ENCODE results near the gene MSL3. TPM values are rescaled to one million over a fixed set of nuclear protein-coding genes. Genes with fewer than 3 reads are reported as not detected.
A peak's percentile ranks its signal among the peaks of the same experiment; 100 is the strongest.

MSL3 gene
- total and polyA plus RNA-seq, 8 donors: 13.6 to 44.0 (median 27.2) TPM

- intact Hi-C loops (cut with DNase I; ENCODE audit: low total_unique reads): no loop called here
- no peak for DNase-seq
- H3K27ac ChIP-seq: no peak overlapping the region
- TF ChIP-seq POLR2AphosphoS5 (IDR thresholded peaks at IDR 0.05): no peak
- peaks cover 0 to 4% (median 3%) of the 10 kb centered on the region in 4 donors for H3K36me3 ChIP-seq
- H3K4me3 ChIP-seq: no peak overlapping the region
- WGBS, 5 donors: 75 to 98% (median 86%) methylated on average over 1 to 2 of the region's 2 CpGs
- H3K4me1 ChIP-seq: no peaks in the 10 kb centered on the region
- no peaks in the 10 kb centered on the region for H3K27me3 ChIP-seq
- no peaks in the 10 kb centered on the region for H3K9me3 ChIP-seq
Observed at GRCh38 chrX:11781133-11781532, 23.1 kb downstream of the MSL3 start.

GRCh38 chrX:11781734-11782370 lies 23.8 kb downstream of the MSL3 start:
- no peaks in the 10 kb centered on the region for H3K27me3 ChIP-seq
- no peaks in the 10 kb centered on the region for H3K36me3 ChIP-seq
- DNase-seq: no peak
- H3K4me1 ChIP-seq: no peaks in the 10 kb centered on the region
- TF ChIP-seq POLR2A (IDR thresholded peaks at IDR 0.05) (no peak), EP300 (IDR thresholded peaks at IDR 0.05) (no peak), CTCF (IDR thresholded peaks at IDR 0.05) (no peak), POLR2AphosphoS5 (IDR thresholded peaks at IDR 0.05) (no peak)
- 69 to 86% (median 81%) methylated on average over 3 of the region's 3 CpGs for WGBS, 5 donors
- no peaks in the 10 kb centered on the region for H3K9me3 ChIP-seq
- H3K4me3 ChIP-seq: no peak overlapping the region
- intact Hi-C loops (cut with DNase I; ENCODE audit: low total_unique reads): no loop called here
- H3K27ac ChIP-seq: no peak overlapping the region

GRCh38 chrX:11784543-11784942 lies 26.5 kb downstream of the MSL3 start:
- TF ChIP-seq EP300 (IDR thresholded peaks at IDR 0.05) (no peak), POLR2A (IDR thresholded peaks at IDR 0.05) (no peak), POLR2AphosphoS5 (IDR thresholded peaks at IDR 0.05) (no peak), CTCF (IDR thresholded peaks at IDR 0.05) (no peak)
- Histone ChIP-seq H3K4me3 (no peak overlapping the region), H3K36me3 (no peaks in the 10 kb centered on the region), H3K27ac (no peak overlapping the region), H3K9me3 (no peaks in the 10 kb centered on the region), H3K4me1 (no peaks in the 10 kb centered on the region), H3K27me3 (no peaks in the 10 kb centered on the region)
- no peak for DNase-seq
- WGBS, 5 donors: 42 to 85% (median 70%) methylated on average over 1 of the region's 1 CpG
- intact Hi-C loops (cut with DNase I; ENCODE audit: low total_unique reads): no loop called here

- peak in 1 of 2 donors; percentile 13 for DNase-seq
- TF ChIP-seq CTCF (IDR thresholded peaks at IDR 0.05) (no peak), EP300 (IDR thresholded peaks at IDR 0.05) (no peak), POLR2A (IDR thresholded peaks at IDR 0.05) (no peak), POLR2AphosphoS5 (IDR thresholded peaks at IDR 0.05) (no peak)
- intact Hi-C loops (cut with DNase I; ENCODE audit: low total_unique reads): no loop called here
- WGBS, 5 donors: 13 to 49% (median 31%) methylated on average over 5 of the region's 5 CpGs
- peak overlapping the region in 1 of 4 donors; percentile 7 for H3K4me3 ChIP-seq
- H3K27me3 ChIP-seq: no peaks in the 10 kb centered on the region
- H3K36me3 ChIP-seq: no peaks in the 10 kb centered on the region
- no peaks in the 10 kb centered on the region for H3K9me3 ChIP-seq
- no peak overlapping the region for H3K27ac ChIP-seq
- H3K4me1 ChIP-seq: no peaks in the 10 kb centered on the region
Observed at GRCh38 chrX:11786862-11787261, 28.8 kb downstream of the MSL3 start.

- 24 to 37% (median 28%) methylated on average over 10 to 18 of the region's 18 CpGs for WGBS, 5 donors
- no peaks in the 10 kb centered on the region for H3K36me3 ChIP-seq
- intact Hi-C loops (cut with DNase I; ENCODE audit: low total_unique reads): no loop called here
- peak; percentile 40 to 76 for DNase-seq
- TF ChIP-seq POLR2AphosphoS5 (IDR thresholded peaks at IDR 0.05) (no peak), EP300 (IDR thresholded peaks at IDR 0.05) (no peak), POLR2A (IDR thresholded peaks at IDR 0.05) (no peak), CTCF (IDR thresholded peaks at IDR 0.05) (peak in 3 of 7 experiments; percentile 24 to 35 (median 25))
- H3K4me3 ChIP-seq: peak overlapping the region in 3 of 4 donors; percentile 7 to 13 (median 11)
- H3K9me3 ChIP-seq: no peaks in the 10 kb centered on the region
- no peaks in the 10 kb centered on the region for H3K4me1 ChIP-seq
- H3K27me3 ChIP-seq: no peaks in the 10 kb centered on the region
- no peak overlapping the region for H3K27ac ChIP-seq
Observed at GRCh38 chrX:11787564-11787963, 29.5 kb downstream of the MSL3 start.

Data from stomach (tissue), 9 donors.